H1 (cell line): ENCODE results near the gene ETV7. TPM values are rescaled to one million over a fixed set of nuclear protein-coding genes. Genes with fewer than 3 reads are reported as not detected.

Experiments used
- CTCF ChIA-PET: fragments of 300-600 bp; sonication (Branson Sonifier 250); formaldehyde crosslinking; loops from one replicate; lab custom pipeline; 2021; ENCODE audit not compliant: partially characterized antibody; lab: Charles Lee
- POLR2A ChIA-PET: fragments of 300-600 bp; sonication (Branson Sonifier 250); formaldehyde crosslinking; loops from one replicate; lab custom pipeline; 2021; ENCODE audit warnings: inconsistent platforms; ENCODE audit not compliant: partially characterized antibody; lab: Charles Lee
- DNase-seq, 2 experiments: peaks; one replicate each; pipeline versions ENCODE4 v3.0.0 to v3.0.0-alpha.2; 2010 to 2022; ENCODE audit warnings: low spot score in 2 of 2, low read depth in 1 of 2, mixed read lengths in 1 of 2
- FAIRE-seq: peaks from 2 replicates; lab custom pipeline; 2011; peaks lifted over from hg19 to GRCh38; lab: Jason Lieb, UNC
- H2AFZ ChIP-seq: 2 replicates; pipeline ENCODE4 v1.8.1; 2012; ENCODE audit warnings: low read length, inconsistent platforms
- H2AK5ac ChIP-seq: 2 replicates; pipeline ENCODE4 v1.6.1; 2013; ENCODE audit warnings: low read depth, low read length
- H2BK120ac ChIP-seq: replicated peaks from 2 replicates; pipeline ENCODE3; 2013; ENCODE audit warnings: low read depth, low read length, inconsistent platforms
- H2BK12ac ChIP-seq: 2 replicates; pipeline ENCODE4 v1.6.1; 2013; ENCODE audit warnings: low read depth, low read length
- H2BK15ac ChIP-seq: 2 replicates; pipeline ENCODE4 v1.6.1; 2013; ENCODE audit warnings: low read length
- H2BK20ac ChIP-seq: 2 replicates; pipeline ENCODE4 v1.6.1; 2013; ENCODE audit warnings: low read length
- H2BK5ac ChIP-seq: 2 replicates; pipeline ENCODE4 v1.6.1; 2013; ENCODE audit warnings: low read depth, low read length
- H3K14ac ChIP-seq: 2 replicates; pipeline ENCODE4 v1.6.1; 2013; ENCODE audit warnings: inconsistent platforms; ENCODE audit not compliant: insufficient read length
- H3K18ac ChIP-seq: 2 replicates; pipeline ENCODE4 v1.6.1; 2013; ENCODE audit warnings: low read length; ENCODE audit errors: extremely low read depth
- H3K23ac ChIP-seq: 2 replicates; pipeline ENCODE4 v1.6.1; 2013; ENCODE audit warnings: inconsistent platforms; ENCODE audit not compliant: insufficient read length
- H3K23me2 ChIP-seq: 2 replicates; pipeline ENCODE4 v1.6.1; 2013; ENCODE audit warnings: low read depth, low read length
- H3K27ac ChIP-seq: 2 replicates; pipeline ENCODE4 v1.6.1; 2011; ENCODE audit warnings: low read depth, low read length, inconsistent platforms
- H3K27me3 ChIP-seq, 4 experiments: replicated peaks in 1 of 4; 1 replicate in 1 of 4; 2 replicates in 3 of 4; pipeline versions ENCODE4 v1.6.1 to v1.8.1; 2011 to 2013; ENCODE audit warnings: low read length in 3 of 4, mild to moderate bottlenecking in 3 of 4, inconsistent platforms in 2 of 4, mixed read lengths in 2 of 4, moderate library complexity in 1 of 4; ENCODE audit not compliant: control insufficient read depth in 3 of 4, insufficient read depth in 3 of 4; ENCODE audit errors: extremely low read depth in 1 of 4
- H3K36me3 ChIP-seq, 4 experiments: 2 replicates each; pipeline versions ENCODE4 v1.6.1 to v1.8.1; 2011 to 2013; ENCODE audit warnings: mild to moderate bottlenecking in 4 of 4, low read length in 3 of 4, moderate library complexity in 2 of 4, control low read depth in 1 of 4, inconsistent platforms in 1 of 4; ENCODE audit not compliant: insufficient read depth in 4 of 4, control insufficient read depth in 2 of 4
- H3K4ac ChIP-seq: replicated peaks from 2 replicates; pipeline ENCODE3; 2013; ENCODE audit warnings: low read length, low read depth, mixed read lengths, inconsistent platforms; ENCODE audit not compliant: insufficient read length
- H3K4me1 ChIP-seq, 4 experiments: replicated peaks in 1 of 4; 1 replicate in 1 of 4; 2 replicates in 3 of 4; pipeline versions ENCODE4 v1.6.1 to v1.8.1; 2011 to 2013; ENCODE audit warnings: low read length in 3 of 4, inconsistent platforms in 2 of 4, mixed read lengths in 1 of 4; ENCODE audit not compliant: insufficient read depth in 4 of 4, control insufficient read depth in 3 of 4
- H3K4me2 ChIP-seq, 2 experiments: 2 replicates each; pipeline versions ENCODE4 v1.6.1 to v1.8.1; 2011 to 2013; ENCODE audit warnings: low read depth in 2 of 2, low read length in 2 of 2, control low read depth in 1 of 2, inconsistent platforms in 1 of 2, mild to moderate bottlenecking in 1 of 2; ENCODE audit not compliant: insufficient read depth in 1 of 2
- H3K4me3 ChIP-seq, 4 experiments: fragments of 200-600, 300-600 bp in 1 of 4; sonication (generic), shearing (Covaris generic), sonication (Bioruptor Twin) in 1 of 4; 2 replicates each; pipeline versions ENCODE4 v1.5.1 to v1.8.1; 2011 to 2016; ENCODE audit warnings: low read length in 4 of 4, low read depth in 3 of 4, control low read depth in 2 of 4, inconsistent platforms in 2 of 4, mild to moderate bottlenecking in 2 of 4, mixed read lengths in 1 of 4, moderate library complexity in 1 of 4; ENCODE audit not compliant: insufficient read depth in 2 of 4; ENCODE audit errors: extremely low read depth in 1 of 4
- H3K56ac ChIP-seq: replicated peaks from 2 replicates; pipeline ENCODE3; 2013; ENCODE audit warnings: low read depth, mild to moderate bottlenecking, mixed read lengths, low read length, inconsistent platforms; ENCODE audit not compliant: insufficient read length
- H3K79me1 ChIP-seq: 2 replicates; pipeline ENCODE4 v1.6.1; 2013; ENCODE audit warnings: low read depth, low read length, control low read depth
- H3K79me2 ChIP-seq, 2 experiments: 2 replicates each; pipeline versions ENCODE4 v1.6.1 to v1.8.1; 2012 to 2013; ENCODE audit warnings: low read length in 2 of 2, mild to moderate bottlenecking in 2 of 2, inconsistent platforms in 1 of 2; ENCODE audit not compliant: insufficient read depth in 2 of 2, control insufficient read depth in 1 of 2
- H3K9ac ChIP-seq, 4 experiments: replicated peaks in 1 of 4; 1 replicate in 1 of 4; 2 replicates in 3 of 4; pipeline versions ENCODE4 v1.6.1 to v1.8.1; 2011 to 2013; ENCODE audit warnings: low read depth in 3 of 4, low read length in 3 of 4, control low read depth in 2 of 4, mild to moderate bottlenecking in 2 of 4, moderate library complexity in 2 of 4, inconsistent platforms in 1 of 4; ENCODE audit errors: extremely low read depth in 1 of 4
- H3K9me3 ChIP-seq, 2 experiments: 2 replicates each; pipeline versions ENCODE4 v1.6.1 to v1.8.1; 2012 to 2013; ENCODE audit warnings: mild to moderate bottlenecking in 2 of 2, moderate library complexity in 2 of 2, control low read depth in 1 of 2, inconsistent platforms in 1 of 2, low read depth in 1 of 2, low read length in 1 of 2, mixed read lengths in 1 of 2; ENCODE audit not compliant: insufficient read depth in 2 of 2
- H4K20me1 ChIP-seq, 2 experiments: replicated peaks in 1 of 2; 2 replicates each; pipeline versions ENCODE3 to v1.8.1; 2011 to 2013; ENCODE audit warnings: inconsistent platforms in 2 of 2, low read length in 2 of 2, mild to moderate bottlenecking in 1 of 2; ENCODE audit not compliant: insufficient read depth in 2 of 2, control insufficient read depth in 1 of 2
- H4K5ac ChIP-seq: 2 replicates; pipeline ENCODE4 v1.6.1; 2013; ENCODE audit warnings: low read length, low read depth, mixed read lengths, inconsistent platforms; ENCODE audit not compliant: insufficient read length
- H4K8ac ChIP-seq: 2 replicates; pipeline ENCODE4 v1.8.0; 2013; ENCODE audit warnings: mild to moderate bottlenecking, moderate library complexity, low read length, inconsistent platforms; ENCODE audit not compliant: insufficient read depth; ENCODE audit errors: extremely low read depth
- H4K91ac ChIP-seq: replicated peaks from 2 replicates; pipeline ENCODE3; 2013; ENCODE audit warnings: low read length, mixed read lengths, inconsistent platforms; ENCODE audit not compliant: insufficient read length
- ATF2 ChIP-seq: IDR thresholded peaks from 2 replicates; pipeline ENCODE4 v1.6.1; 2012; ENCODE audit warnings: low read length, inconsistent platforms
- CBX8 ChIP-seq: fragments of 300-800, 300-1000 bp; sonication (generic); IDR thresholded peaks from 2 replicates; pipeline ENCODE4 v1.7.1; 2016; ENCODE audit warnings: low read depth, low read length, borderline replicate concordance
- E2F6 ChIP-seq: IDR thresholded peaks from 2 replicates; pipeline ENCODE4 v1.6.1; 2012; ENCODE audit warnings: inconsistent platforms
- GABPA ChIP-seq: IDR thresholded peaks from 2 replicates; pipeline ENCODE4 v1.6.1; 2011; ENCODE audit warnings: mild to moderate bottlenecking, low read length, moderate library complexity, borderline replicate concordance; ENCODE audit not compliant: insufficient read depth
- GTF2F1 ChIP-seq: IDR thresholded peaks from 2 replicates; pipeline ENCODE4 v1.6.1; 2012; ENCODE audit warnings: low read depth, low read length, improper control_type of control experiment, borderline replicate concordance
- POLR2A ChIP-seq, 2 experiments: IDR thresholded peaks; 1 replicate in 1 of 2; 2 replicates in 1 of 2; pipeline ENCODE4 v1.6.1; 2011; ENCODE audit warnings: low read depth in 2 of 2, low read length in 2 of 2, mild to moderate bottlenecking in 2 of 2; ENCODE audit errors: control extremely low read depth in 1 of 2
- RNF2 ChIP-seq: fragments of 200-900, 300-1000 bp; sonication (generic); IDR thresholded peaks from 2 replicates; pipeline ENCODE4 v1.7.1; 2016; ENCODE audit warnings: borderline replicate concordance, low read depth, mild to moderate bottlenecking, antibody characterized with exemption, low read length; ENCODE audit not compliant: poor library complexity, severe bottlenecking; ENCODE audit errors: missing control alignments
- RXRA ChIP-seq: IDR thresholded peaks from 2 replicates; pipeline ENCODE4 v1.6.1; 2011; ENCODE audit warnings: low read depth, mild to moderate bottlenecking, low read length, moderate library complexity; ENCODE audit not compliant: insufficient read depth
- SIX5 ChIP-seq: IDR thresholded peaks from 2 replicates; pipeline ENCODE4 v1.6.1; 2011; ENCODE audit warnings: mild to moderate bottlenecking, low read depth, low read length
- SP2 ChIP-seq: IDR thresholded peaks from 2 replicates; pipeline ENCODE4 v1.6.1; 2012; ENCODE audit warnings: mild to moderate bottlenecking, low read length, inconsistent platforms
- SUZ12 ChIP-seq: fragments of 200-600 bp; sonication (generic); IDR thresholded peaks from 2 replicates; pipeline ENCODE4 v1.6.1; 2012; ENCODE audit warnings: mild to moderate bottlenecking, inconsistent platforms, low read length, moderate library complexity, mixed read lengths
- TAF1 ChIP-seq: IDR thresholded peaks from 2 replicates; pipeline ENCODE4 v1.6.1; 2011; ENCODE audit warnings: mild to moderate bottlenecking, low read depth, low read length
- WGBS, 2 experiments: shearing (Covaris generic) in 1 of 2; methylation state at CpG; one replicate each; pipeline versions ENCODE4 v1.1.6 to v1.1.7; 2013 to 2015; ENCODE audit warnings: low lambda C conversion rate in 2 of 2, mixed read lengths in 2 of 2, inconsistent platforms in 1 of 2, low coverage in 1 of 2, missing lambda C conversion rate in 1 of 2; ENCODE audit not compliant: insufficient replicate concordance in 2 of 2, insufficient coverage in 1 of 2, insufficient read length in 1 of 2; ENCODE audit errors: extremely low coverage in 1 of 2, missing lambda C conversion rate in 1 of 2; 5-methylcytosine and 5-hydroxymethylcytosine counted together
- polyA plus RNA-seq, 7 experiments: library from polyadenylated mRNA; depleted of rRNA in 3 of 7; stranded (reverse) in 5 of 7; unstranded in 2 of 7; fragments of >200 nt in 5 of 7; fragments of 200-250 nt in 2 of 7; gene quantifications; 1 replicate in 5 of 7; 2 replicates in 1 of 7; 4 replicates in 1 of 7; pipeline versions ENCODE4 v1.2.1 to v1.2.3, GENCODE V29; 2011 to 2013; ENCODE audit warnings: missing spikeins in 2 of 7, mixed read lengths in 2 of 7
- total RNA-seq: library from RNA; stranded (reverse); fragmentation: NEBNext Ultra II Directional; extraction: Animal tissue kit (Norgen Biotek cat#: 25700); gene quantifications from 2 replicates; pipeline ENCODE4 v1.2.1, GENCODE V29; 2021

The ETV7 gene
- total and polyA plus RNA-seq, 2 of the 8 experiments (the other 6 are each of a cell fraction or from before 2014, with no cell fraction given): 0.54 to 2.4 TPM

- Histone ChIP-seq H3K18ac (no peak overlapping the region), H4K91ac (no peak overlapping the region), H3K23me2 (peaks cover 3% of the 10 kb centered on the region; the same call in 1 of the 2 replicates), H2AK5ac (no peak overlapping the region), H2BK120ac (no peak overlapping the region), H2BK20ac (no peak overlapping the region), H3K56ac (no peak overlapping the region), H3K79me1 (no peaks in the 10 kb centered on the region), H4K5ac (no peak overlapping the region), H3K27ac (no peak overlapping the region), H3K27me3 (peaks cover 0 to 9% (median 4%) of the 10 kb centered on the region in 4 experiments; a peak in 3 of 7 replicates), H3K4ac (no peak overlapping the region), H4K8ac (no peak overlapping the region), H4K20me1 (no peaks in the 10 kb centered on the region), H3K36me3 (no peaks in the 10 kb centered on the region), H3K9ac (no peak overlapping the region), H2BK15ac (no peak overlapping the region), H3K14ac (no peak overlapping the region), H3K9me3 (no peaks in the 10 kb centered on the region), H3K4me3 (no peak overlapping the region), H3K4me2 (no peak overlapping the region), H2BK5ac (no peak overlapping the region), H2AFZ (no peak overlapping the region), H3K79me2 (no peaks in the 10 kb centered on the region), H2BK12ac (no peak overlapping the region), H3K4me1 (peaks cover 0 to 5% (median 2%) of the 10 kb centered on the region in 4 experiments; a peak in 4 of 7 replicates), H3K23ac (no peak overlapping the region)
- FAIRE-seq (no peak), DNase-seq (no peak)
- ChIA-PET POLR2A (no interaction called here), CTCF (interaction anchor here (0.8 to 6.2 kb wide), 5 partner anchors 22 to 1051 kb away, joined by 3 to 68 read pairs (median 3); no protein-coding TSS in a partner anchor)
- 89% methylated on average over 12 of the region's 12 CpGs; no CpG with 5 or more reads in 1 of the 2 experiments for WGBS, 2 experiments
- TF ChIP-seq SP2 (no peak), E2F6 (no peak), ATF2 (no peak), POLR2A (IDR thresholded peaks at IDR 0.05; ENCODE audit: control extremely low read depth in 1 of 2, low read depth in 2 of 2, low read length in 2 of 2) (no peak), GABPA (no peak), GTF2F1 (no peak), RNF2 (no peak), SUZ12 (no peak), TAF1 (no peak), RXRA (no peak), SIX5 (no peak), CBX8 (no peak)
Measured at GRCh38 chr6:36339146-36339545, 48.3 kb downstream of the ETV7 start.
